Activated B cell treated with CpG ODN at 0.5 μM for 24 hours (primary cell): ENCODE data around the gene MRGPRG. TPM values are rescaled to one million over a fixed set of nuclear protein-coding genes. Genes with fewer than 3 reads are reported as not detected.

ENCODE experiments used
- ATAC-seq: fragments of 200-7000 bp; cut with Tn5 transposase; one replicate; pipeline ENCODE4 v1.10.0; 2021; ENCODE audit warnings: low read depth, mild to moderate bottlenecking, moderate library complexity
- CTCF ChIA-PET: fragments of 350-600 bp; sonication (Branson Sonifier 250); formaldehyde crosslinking; loops from one replicate; lab custom pipeline; 2021; ENCODE audit warnings: antibody characterized with exemption; lab: Charles Lee
- POLR2A ChIA-PET: fragments of 350-600 bp; sonication (Branson Sonifier 250); formaldehyde crosslinking; loops from one replicate; lab custom pipeline; 2021; ENCODE audit warnings: antibody characterized with exemption; lab: Charles Lee
- DNase-seq: peaks from one replicate; pipeline ENCODE4 v3.0.0; 2022
- H3K27ac Mint-ChIP-seq: one replicate; pipeline ENCODE4 v1.8.0; 2020; ENCODE audit warnings: mixed read lengths
- H3K27me3 Mint-ChIP-seq: one replicate; pipeline ENCODE4 v1.8.0; 2021; ENCODE audit warnings: mixed read lengths
- H3K36me3 Mint-ChIP-seq: one replicate; pipeline ENCODE4 v1.8.0; 2021; ENCODE audit warnings: low read depth, mixed read lengths
- H3K4me1 Mint-ChIP-seq: one replicate; pipeline ENCODE4 v1.8.0; 2021; ENCODE audit warnings: mixed read lengths
- H3K4me3 Mint-ChIP-seq: one replicate; pipeline ENCODE4 v1.8.0; 2020; ENCODE audit warnings: mild to moderate bottlenecking, mixed read lengths
- H3K9me3 Mint-ChIP-seq: one replicate; pipeline ENCODE4 v1.8.0; 2020; ENCODE audit warnings: mixed read lengths
- CTCF ChIP-seq: fragments of 200-600 bp; IDR thresholded peaks from one replicate; pipeline ENCODE4 v1.8.0; 2022; ENCODE audit warnings: antibody characterized with exemption, mild to moderate bottlenecking
- intact Hi-C: fragments of 100-400 bp; cut with micrococcal nuclease; formaldehyde crosslinking; loops from one replicate; pipeline ENCODE4 v1.15.1; 2024
- total RNA-seq: library from RNA; stranded (reverse); gene quantifications from 2 replicates; pipeline ENCODE4 v1.2.3, GENCODE V29; 2022

The MRGPRG gene
- total RNA-seq, 1 donor from 2014 or later = not detected

GRCh38 chr11:3199537-3200295, 18.9 kb downstream of the MRGPRG start:
- Mint-ChIP-seq H3K9me3 (no peaks in the 10 kb centered on the region), H3K4me1 (no peaks in the 10 kb centered on the region), H3K27ac (no peak overlapping the region), H3K4me3 (no peak overlapping the region), H3K27me3 (peaks cover 4% of the 10 kb centered on the region), H3K36me3 (no peaks in the 10 kb centered on the region)
- ATAC-seq = no peak
- ChIA-PET POLR2A (no interaction called here), CTCF (no interaction called here)
- no peak for TF ChIP-seq CTCF
- intact Hi-C loops = no loop called here
- DNase-seq = no peak

- intact Hi-C loops = no loop called here
- no peaks in the 10 kb centered on the region for H3K4me1 Mint-ChIP-seq
- ChIA-PET CTCF (no interaction called here), POLR2A (no interaction called here)
- DNase-seq (no peak), ATAC-seq (no peak)
- H3K36me3 Mint-ChIP-seq = no peaks in the 10 kb centered on the region
- no peak for TF ChIP-seq CTCF
- no peak overlapping the region for H3K27ac Mint-ChIP-seq
- H3K4me3 Mint-ChIP-seq = no peak overlapping the region
- no peaks in the 10 kb centered on the region for H3K9me3 Mint-ChIP-seq
- H3K27me3 Mint-ChIP-seq = peaks cover 4% of the 10 kb centered on the region
Observed at GRCh38 chr11:3198815-3199214, 19.8 kb downstream of the MRGPRG start.

GRCh38 chr11:3197878-3198528, 20.6 kb downstream of the MRGPRG start:
- no peaks in the 10 kb centered on the region for H3K4me1 Mint-ChIP-seq
- H3K27me3 Mint-ChIP-seq = peaks cover 4% of the 10 kb centered on the region
- no peak overlapping the region for H3K27ac Mint-ChIP-seq
- no peaks in the 10 kb centered on the region for H3K9me3 Mint-ChIP-seq
- ChIA-PET POLR2A (no interaction called here), CTCF (no interaction called here)
- no peaks in the 10 kb centered on the region for H3K36me3 Mint-ChIP-seq
- TF ChIP-seq CTCF = no peak
- intact Hi-C loops = no loop called here
- ATAC-seq (no peak), DNase-seq (no peak)
- no peak overlapping the region for H3K4me3 Mint-ChIP-seq

- Mint-ChIP-seq H3K36me3 (no peaks in the 10 kb centered on the region), H3K4me1 (no peaks in the 10 kb centered on the region), H3K9me3 (no peaks in the 10 kb centered on the region), H3K27ac (no peak overlapping the region), H3K4me3 (no peak overlapping the region), H3K27me3 (no peaks in the 10 kb centered on the region)
- ChIA-PET POLR2A (no interaction called here), CTCF (no interaction called here)
- intact Hi-C loops = no loop called here
- ATAC-seq (no peak), DNase-seq (no peak)
- no peak for TF ChIP-seq CTCF
Observed at GRCh38 chr11:3197044-3197695, 21.4 kb downstream of the MRGPRG start.
